ENCODE results near the gene RASL10B. TPM values are rescaled to one million over a fixed set of nuclear protein-coding genes. Genes with fewer than 3 reads are reported as not detected.
"Not testable (repeated sequence)": the region's sequence is repeated elsewhere in the genome, so short reads cannot be mapped to it uniquely, and the experiment has no call there.

Gene RASL10B
- total RNA-seq, 1 experiment from 2014 or later: 16.9 TPM

- Histone ChIP-seq H3K27me3 (ENCODE audit: control insufficient read depth, insufficient read depth, low read length) (peaks cover 52% of the 10 kb centered on the region), H3K36me3 (replicated peaks; ENCODE audit: control insufficient read depth, insufficient read depth, low read length) (no peaks in the 10 kb centered on the region)
- peak; percentile 65 for DNase-seq
Measured at GRCh38 chr17:35742896-35743477, 11.5 kb downstream of the RASL10B start.

GRCh38 chr17:35743626-35744328, 12.3 kb downstream of the RASL10B start:
- peak; percentile 86 for DNase-seq
- no peak overlapping the region for H3K4me3 ChIP-seq (ENCODE audit: insufficient read depth, low read depth, low read length)
- peaks cover 46% of the 10 kb centered on the region for H3K27me3 ChIP-seq (ENCODE audit: control insufficient read depth, insufficient read depth, low read length)
- H3K36me3 ChIP-seq (replicated peaks; ENCODE audit: control insufficient read depth, insufficient read depth, low read length): no peaks in the 10 kb centered on the region

More at GRCh38 chr17:35742896-35743477, 11.5 kb downstream of the RASL10B start:
- no peak overlapping the region for H3K4me3 ChIP-seq (ENCODE audit: insufficient read depth, low read depth, low read length)

- Histone ChIP-seq H3K27me3 (ENCODE audit: control insufficient read depth, insufficient read depth, low read length) (peaks cover 43% of the 10 kb centered on the region), H3K36me3 (replicated peaks; ENCODE audit: control insufficient read depth, insufficient read depth, low read length) (no peaks in the 10 kb centered on the region), H3K4me3 (ENCODE audit: insufficient read depth, low read depth, low read length) (no peak overlapping the region)
- no peak for DNase-seq
Measured at GRCh38 chr17:35744830-35745229, 13.4 kb downstream of the RASL10B start.

- peak; percentile 36 for DNase-seq
- Histone ChIP-seq H3K27me3 (ENCODE audit: control insufficient read depth, insufficient read depth, low read length) (peaks cover 43% of the 10 kb centered on the region), H3K4me3 (ENCODE audit: insufficient read depth, low read depth, low read length) (no peak overlapping the region), H3K36me3 (replicated peaks; ENCODE audit: control insufficient read depth, insufficient read depth, low read length) (no peaks in the 10 kb centered on the region)
Measured at GRCh38 chr17:35745246-35745645, 13.8 kb downstream of the RASL10B start.

GRCh38 chr17:35745749-35746320, 14.4 kb downstream of the RASL10B start:
- Histone ChIP-seq H3K36me3 (replicated peaks; ENCODE audit: control insufficient read depth, insufficient read depth, low read length) (no peaks in the 10 kb centered on the region), H3K27me3 (ENCODE audit: control insufficient read depth, insufficient read depth, low read length) (peaks cover 42% of the 10 kb centered on the region), H3K4me3 (ENCODE audit: insufficient read depth, low read depth, low read length) (no peak overlapping the region)
- peak; percentile 26 for DNase-seq

- H3K36me3 ChIP-seq (replicated peaks; ENCODE audit: control insufficient read depth, insufficient read depth, low read length): no peaks in the 10 kb centered on the region
- DNase-seq: peak; percentile 94
- no peak overlapping the region for H3K4me3 ChIP-seq (ENCODE audit: insufficient read depth, low read depth, low read length)
- H3K27me3 ChIP-seq (ENCODE audit: control insufficient read depth, insufficient read depth, low read length): peaks cover 30% of the 10 kb centered on the region
Measured at GRCh38 chr17:35747540-35748017, 16.1 kb downstream of the RASL10B start.

GRCh38 chr17:35748341-35748841, 17.0 kb downstream of the RASL10B start:
- Histone ChIP-seq H3K36me3 (replicated peaks; ENCODE audit: control insufficient read depth, insufficient read depth, low read length) (no peaks in the 10 kb centered on the region), H3K4me3 (ENCODE audit: insufficient read depth, low read depth, low read length) (no peak overlapping the region), H3K27me3 (ENCODE audit: control insufficient read depth, insufficient read depth, low read length) (peaks cover 22% of the 10 kb centered on the region)
- DNase-seq: peak; percentile 32

GRCh38 chr17:35748979-35749378, 17.5 kb downstream of the RASL10B start:
- H3K27me3 ChIP-seq (ENCODE audit: control insufficient read depth, insufficient read depth, low read length): peaks cover 21% of the 10 kb centered on the region
- H3K4me3 ChIP-seq (ENCODE audit: insufficient read depth, low read depth, low read length): no peak overlapping the region
- DNase-seq: no peak
- no peaks in the 10 kb centered on the region for H3K36me3 ChIP-seq (replicated peaks; ENCODE audit: control insufficient read depth, insufficient read depth, low read length)

- no peaks in the 10 kb centered on the region for H3K36me3 ChIP-seq (replicated peaks; ENCODE audit: control insufficient read depth, insufficient read depth, low read length)
- H3K27me3 ChIP-seq (ENCODE audit: control insufficient read depth, insufficient read depth, low read length): peaks cover 21% of the 10 kb centered on the region
- peak; percentile 92 for DNase-seq
- H3K4me3 ChIP-seq (ENCODE audit: insufficient read depth, low read depth, low read length): peak overlapping the region; percentile 33
Measured at GRCh38 chr17:35749560-35750412, 18.3 kb downstream of the RASL10B start.

GRCh38 chr17:35750526-35751395, 19.3 kb downstream of the RASL10B start:
- Histone ChIP-seq H3K27me3 (ENCODE audit: control insufficient read depth, insufficient read depth, low read length) (peaks cover 21% of the 10 kb centered on the region), H3K36me3 (replicated peaks; ENCODE audit: control insufficient read depth, insufficient read depth, low read length) (no peaks in the 10 kb centered on the region), H3K4me3 (ENCODE audit: insufficient read depth, low read depth, low read length) (no peak overlapping the region)
- no peak for DNase-seq

- not testable (repeated sequence) for H3K36me3 ChIP-seq (replicated peaks; ENCODE audit: control insufficient read depth, insufficient read depth, low read length); H3K4me3 ChIP-seq (ENCODE audit: insufficient read depth, low read depth, low read length)
- DNase-seq: peak; percentile 52
- peaks cover 21% of the 10 kb centered on the region for H3K27me3 ChIP-seq (ENCODE audit: control insufficient read depth, insufficient read depth, low read length)
Measured at GRCh38 chr17:35751541-35751940, 20.1 kb downstream of the RASL10B start.

GRCh38 chr17:35752471-35752870, 21.0 kb downstream of the RASL10B start:
- no peak overlapping the region for H3K4me3 ChIP-seq (ENCODE audit: insufficient read depth, low read depth, low read length)
- no peak for DNase-seq
- H3K27me3 ChIP-seq (ENCODE audit: control insufficient read depth, insufficient read depth, low read length): peaks cover 21% of the 10 kb centered on the region
- no peaks in the 10 kb centered on the region for H3K36me3 ChIP-seq (replicated peaks; ENCODE audit: control insufficient read depth, insufficient read depth, low read length)

- no peak within 1 kb of the TSS for H3K4me3 ChIP-seq (ENCODE audit: insufficient read depth, low read depth, low read length)
- peak; percentile 69 for DNase-seq
- H3K36me3 ChIP-seq (replicated peaks; ENCODE audit: control insufficient read depth, insufficient read depth, low read length): no peaks in the 10 kb centered on the region
- H3K27me3 ChIP-seq (ENCODE audit: control insufficient read depth, insufficient read depth, low read length): peaks cover 21% of the 10 kb centered on the region
Measured at GRCh38 chr17:35752945-35753764, 21.7 kb downstream of the RASL10B start, which contains the start of gene GAS2L2. Gene GAS2L2, minus strand, starts transcription at chr17:35753239. Its CDS starts 389 bp downstream, at chr17:35752850.
